ENCODE measurements around the gene CUEDC1. TPM values are rescaled to one million over a fixed set of nuclear protein-coding genes. Genes with fewer than 3 reads are reported as not detected.
A peak's percentile ranks its signal among the peaks of the same experiment; 100 is the strongest.

Gene CUEDC1
- total RNA-seq, 1 donor from 2014 or later = 3.2 TPM

DNA sequence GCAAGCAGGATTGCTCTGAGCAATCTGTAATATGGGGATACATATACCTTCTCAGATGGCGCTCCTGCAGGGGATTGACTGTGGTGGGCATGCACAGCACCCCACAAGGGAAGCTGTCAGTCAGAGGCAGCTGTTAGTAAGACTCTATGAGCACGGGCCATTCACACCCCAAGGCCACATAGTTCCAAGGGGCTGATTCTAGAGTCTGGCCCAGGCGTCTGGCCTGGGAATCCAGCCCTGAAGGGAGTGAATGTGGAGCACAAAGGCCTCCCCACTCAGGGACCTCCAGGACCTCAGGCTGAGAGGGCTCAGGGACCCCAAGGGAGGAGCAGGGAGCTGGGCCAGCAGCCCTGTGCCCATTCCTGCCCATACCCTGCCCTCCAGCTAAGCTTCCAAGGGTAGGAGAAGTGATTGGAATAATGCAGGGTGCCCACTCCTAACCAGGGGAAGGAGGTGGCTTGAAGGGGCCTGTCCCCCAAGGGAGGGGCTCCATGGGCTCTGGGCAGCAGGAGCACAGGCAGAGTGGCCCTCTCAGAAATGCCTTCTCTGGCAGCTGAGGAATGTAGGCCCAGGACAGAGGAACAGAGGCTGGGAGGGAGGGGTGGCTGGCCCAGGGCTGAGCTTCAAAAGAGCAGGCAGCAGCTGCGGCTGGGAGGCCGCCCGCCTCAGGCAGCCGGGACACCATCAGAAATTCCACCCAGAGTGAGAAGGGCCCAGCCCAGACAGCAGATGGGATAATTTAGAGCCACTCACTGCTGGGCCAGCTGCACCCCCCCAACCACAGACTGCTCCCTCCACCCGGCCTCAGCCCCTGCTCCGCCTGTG lies 56.5 kb downstream of the CUEDC1 start:
- no peak for DNase-seq (ENCODE audit: low read depth in 2 of 2)

DNA sequence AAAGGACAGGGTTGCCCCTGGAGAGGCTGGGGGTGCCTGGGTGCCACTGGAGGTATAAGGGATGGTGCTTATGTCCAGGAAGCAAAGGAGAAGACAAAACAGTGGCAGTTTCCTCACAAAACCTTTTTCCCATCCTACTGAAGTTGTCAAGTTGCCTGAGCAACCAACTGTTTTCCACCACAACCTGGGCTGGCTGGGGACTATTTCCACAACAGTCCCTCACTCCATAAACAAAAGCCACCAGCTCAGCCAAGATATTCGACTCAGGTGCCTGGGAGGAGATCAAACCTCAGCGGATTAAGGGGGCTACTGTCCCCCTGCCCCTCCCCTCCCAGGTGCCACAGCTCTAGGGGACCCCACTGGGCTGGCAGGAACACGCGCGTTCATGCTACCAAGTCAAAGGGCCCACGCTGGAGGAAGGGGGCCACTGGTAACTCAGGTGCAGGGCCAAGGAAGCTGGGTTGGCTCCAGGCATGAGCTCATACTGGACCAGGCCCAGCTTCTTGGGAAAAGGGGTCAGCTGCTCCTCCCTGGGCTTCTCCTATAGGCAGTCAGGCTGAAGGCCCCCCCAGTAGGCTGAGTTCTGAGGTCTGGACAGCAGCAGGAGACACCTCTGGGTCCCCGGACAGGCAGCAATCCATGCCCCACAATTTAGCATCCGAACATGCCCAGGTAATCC lies 59.7 kb downstream of the CUEDC1 start:
- peak; percentile 46 to 69 for DNase-seq (ENCODE audit: low read depth in 2 of 2)

DNA sequence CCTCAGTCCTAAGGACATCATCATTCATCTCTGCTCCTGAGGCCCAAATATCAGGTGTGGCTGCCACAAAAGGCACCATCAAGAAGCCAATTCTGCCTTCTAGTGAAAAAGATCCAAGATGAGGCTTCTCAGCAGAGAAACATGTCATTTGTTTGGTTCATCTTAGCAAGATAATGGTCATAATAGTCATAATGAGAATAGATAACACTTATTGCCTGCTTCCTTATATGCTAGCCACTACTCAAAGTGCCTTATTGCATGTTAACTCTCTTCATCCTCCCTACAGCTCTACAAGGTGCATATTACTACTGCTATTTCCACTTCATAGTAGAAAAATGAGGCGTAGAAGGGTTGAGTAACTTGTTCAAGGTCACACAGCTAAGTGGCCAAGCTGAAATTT lies 60.4 kb downstream of the CUEDC1 start:
- no peak for DNase-seq (ENCODE audit: low read depth in 2 of 2)

DNA sequence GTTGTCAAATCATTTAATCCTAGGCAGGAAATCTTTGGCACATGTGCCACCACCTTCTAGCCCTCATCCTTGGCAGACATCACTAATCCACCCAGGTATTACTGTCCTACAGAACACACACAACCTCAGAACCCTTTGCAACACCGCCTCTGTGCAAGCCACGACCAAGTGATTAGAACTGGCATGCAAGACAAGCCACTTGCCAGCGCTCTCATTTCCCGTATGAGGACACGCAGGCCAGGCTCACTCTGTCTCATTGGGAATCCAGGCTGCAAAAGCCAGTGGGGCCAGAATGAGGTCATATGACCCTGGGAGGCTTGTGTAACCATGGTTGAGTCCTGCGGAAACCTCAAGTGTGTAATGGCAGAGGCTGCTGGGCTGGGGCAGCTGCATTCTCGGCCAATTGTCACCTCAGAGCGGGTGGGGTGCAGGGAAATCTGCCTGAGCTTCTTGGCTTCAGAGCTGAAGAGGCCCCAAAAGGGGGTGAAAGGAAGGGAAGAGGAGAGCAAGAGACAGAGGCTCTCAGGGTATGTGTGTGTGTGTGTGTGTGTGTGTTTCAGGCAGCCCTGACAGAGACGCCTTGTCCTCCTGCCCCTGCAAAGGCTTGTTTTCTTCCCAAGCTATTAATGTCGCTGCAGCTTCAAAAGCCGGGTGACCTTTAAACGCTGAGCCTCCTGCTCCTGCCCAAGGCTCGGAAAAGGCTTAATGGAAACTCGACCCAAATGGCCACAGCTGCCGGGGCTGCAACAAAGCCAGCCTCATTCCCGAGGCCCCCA lies 62.2 kb downstream of the CUEDC1 start:
- peak; percentile 72 to 96 for DNase-seq (ENCODE audit: low read depth in 2 of 2)

DNA sequence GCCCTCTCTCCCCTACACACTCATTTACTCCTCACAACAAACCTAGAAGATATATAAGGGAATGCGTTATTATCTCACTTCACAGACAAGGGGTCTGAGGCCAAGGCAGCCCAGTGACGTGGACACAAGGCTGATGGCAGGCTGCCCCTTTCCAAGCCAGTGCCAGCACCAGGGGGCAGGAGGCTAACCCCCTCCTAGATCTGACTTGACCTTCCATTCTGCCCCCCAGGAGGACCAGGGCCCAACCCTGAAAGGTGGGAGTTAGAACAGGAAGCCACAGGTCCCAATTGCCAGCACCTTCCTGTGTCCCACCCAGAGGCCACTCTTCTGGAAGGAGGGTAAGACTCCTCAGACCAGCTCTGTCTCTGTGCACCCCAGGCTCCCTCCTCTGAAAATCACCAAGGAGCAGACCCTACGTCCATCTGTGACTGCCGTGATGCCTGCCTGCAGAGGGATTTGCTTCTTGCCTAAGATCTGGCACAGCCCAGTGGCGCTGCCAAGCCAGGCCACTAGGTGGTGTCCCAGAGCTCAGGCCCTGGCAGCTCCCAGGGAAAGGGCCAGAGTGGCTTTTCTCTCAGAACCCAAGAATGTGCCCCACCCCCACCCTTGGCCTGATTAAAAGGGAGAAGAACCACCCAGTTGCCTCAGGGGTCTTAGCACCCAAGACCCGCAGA lies 62.9 kb downstream of the CUEDC1 start:
- peak; percentile 81 to 87 for DNase-seq (ENCODE audit: low read depth in 2 of 2)

DNA sequence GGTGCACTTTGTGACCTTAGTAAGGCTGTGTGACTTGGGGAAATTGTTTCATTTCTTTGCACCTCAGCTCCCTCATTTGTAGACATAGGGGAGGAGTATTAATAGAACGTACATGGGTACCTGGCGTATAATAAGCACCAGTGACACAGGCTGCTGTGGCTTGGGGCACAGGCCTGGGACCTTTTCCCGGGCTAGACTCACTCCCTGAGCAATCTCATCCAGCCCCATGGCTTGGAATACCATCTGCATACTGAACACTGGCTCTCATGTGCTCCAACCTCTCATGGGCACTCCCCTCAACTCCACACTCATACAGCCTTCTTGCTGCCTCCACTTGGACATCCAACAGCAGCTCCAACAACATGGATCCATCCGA lies 64.4 kb downstream of the CUEDC1 start:
- DNase-seq (ENCODE audit: low read depth in 2 of 2) = no peak

DNA sequence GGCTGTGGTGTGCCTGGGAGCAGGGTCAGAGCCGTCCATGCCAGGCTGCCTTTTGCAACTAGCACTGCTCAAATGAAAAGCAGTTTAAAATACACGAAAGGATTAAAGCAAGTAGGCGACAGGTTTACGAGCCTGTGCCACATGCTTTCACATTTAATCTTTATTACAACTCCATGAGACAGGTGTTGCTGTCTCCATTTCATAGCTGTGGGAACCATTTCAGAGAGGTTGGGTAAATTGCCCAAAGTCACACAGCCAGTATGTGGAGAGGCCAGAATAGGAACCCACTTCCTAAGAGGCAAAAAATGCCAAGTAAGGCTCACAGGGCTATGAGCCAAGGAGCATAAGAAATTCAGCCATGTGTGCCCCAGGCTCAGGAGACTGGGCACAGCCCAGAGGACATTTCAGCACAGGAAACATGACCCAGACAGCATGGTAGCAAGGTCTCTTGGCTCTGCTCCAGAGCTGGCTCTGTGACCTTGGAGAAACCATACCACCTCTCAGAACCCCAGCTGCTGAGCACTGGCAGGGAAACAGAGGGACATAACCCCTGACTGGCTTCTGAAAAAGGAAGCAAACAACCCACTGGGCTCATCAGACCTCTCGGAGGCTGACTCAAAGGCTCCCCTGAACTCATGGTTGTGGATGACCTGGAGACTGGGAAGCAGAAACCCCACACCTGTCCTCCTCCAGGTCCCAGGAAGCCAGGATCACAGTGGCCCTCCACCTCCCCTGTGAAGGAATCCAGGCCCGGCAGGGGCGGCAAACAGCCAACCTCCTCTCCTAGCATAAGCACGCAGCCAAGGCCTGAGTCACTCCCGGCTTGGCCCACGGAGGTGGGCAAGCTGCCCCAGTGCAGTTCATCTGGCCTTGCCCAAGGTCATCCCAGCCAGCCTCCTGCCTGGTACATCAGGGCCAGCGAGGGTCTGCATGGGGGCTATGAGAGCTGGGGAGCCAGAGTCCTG lies 65.0 kb downstream of the CUEDC1 start:
- peak; percentile 33 to 71 for DNase-seq (ENCODE audit: low read depth in 2 of 2)

DNA sequence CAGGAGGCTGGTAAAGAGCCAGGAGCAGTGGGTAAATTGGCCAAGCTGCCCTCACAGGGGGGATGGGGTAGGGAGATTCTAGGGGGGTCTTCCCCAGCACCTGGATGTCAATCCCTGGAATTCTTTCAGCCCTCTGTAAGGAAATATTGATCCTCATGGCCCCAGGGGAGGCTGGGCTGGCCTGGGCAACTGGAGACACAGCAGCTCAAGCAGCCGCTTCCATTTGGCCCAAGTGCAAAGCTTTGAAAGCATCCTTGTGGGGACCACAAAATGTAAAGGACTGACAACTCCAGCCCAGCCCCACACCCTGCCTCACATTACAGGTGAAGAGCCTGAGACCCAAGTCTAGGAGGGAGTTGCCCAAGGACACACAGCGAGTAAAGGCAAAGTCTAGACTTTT lies 66.0 kb downstream of the CUEDC1 start:
- DNase-seq (ENCODE audit: low read depth in 2 of 2) = no peak

DNA sequence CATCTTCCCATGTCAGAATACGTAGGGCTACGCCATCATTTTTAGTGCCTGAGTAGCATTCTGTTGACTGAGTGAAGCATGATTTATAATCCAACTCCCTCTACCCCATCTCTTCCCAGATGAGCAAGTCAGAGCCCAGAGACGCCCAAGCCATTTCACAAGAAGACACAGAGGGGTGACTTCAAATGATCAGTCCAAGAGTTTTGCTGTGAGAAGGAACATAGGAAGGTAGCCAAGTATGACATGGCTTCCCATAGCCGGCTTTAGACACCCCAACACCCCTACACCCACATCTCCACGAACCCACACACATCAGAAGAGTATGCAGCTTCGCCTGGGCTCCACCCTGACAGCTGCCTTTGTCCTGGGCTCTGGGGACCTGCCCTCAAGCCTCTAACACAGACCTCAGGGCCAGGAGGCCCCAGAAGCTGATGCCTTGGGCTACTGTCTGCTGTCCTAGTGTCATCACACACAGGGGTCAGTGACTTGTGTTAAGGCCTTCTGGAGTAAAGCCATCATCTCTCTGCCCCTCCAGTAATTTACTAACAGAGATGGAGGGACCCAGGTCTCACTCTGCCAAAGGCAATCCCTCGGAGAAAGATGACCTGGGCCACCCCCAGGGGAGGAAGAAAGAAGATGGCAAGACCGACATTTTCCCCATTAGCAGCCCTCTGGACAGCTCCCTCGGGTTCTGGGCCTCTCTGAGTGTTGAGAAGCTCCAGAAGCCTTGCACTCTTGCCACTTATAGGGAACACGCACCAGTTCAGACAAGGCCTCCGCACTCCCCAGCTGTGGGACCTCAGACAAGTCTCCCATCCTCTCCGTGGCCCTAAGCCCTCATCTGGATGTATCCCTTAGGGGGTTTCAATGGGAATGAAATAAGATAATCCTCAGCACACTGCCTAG lies 66.6 kb downstream of the CUEDC1 start:
- no peak for DNase-seq (ENCODE audit: low read depth in 2 of 2)

DNA sequence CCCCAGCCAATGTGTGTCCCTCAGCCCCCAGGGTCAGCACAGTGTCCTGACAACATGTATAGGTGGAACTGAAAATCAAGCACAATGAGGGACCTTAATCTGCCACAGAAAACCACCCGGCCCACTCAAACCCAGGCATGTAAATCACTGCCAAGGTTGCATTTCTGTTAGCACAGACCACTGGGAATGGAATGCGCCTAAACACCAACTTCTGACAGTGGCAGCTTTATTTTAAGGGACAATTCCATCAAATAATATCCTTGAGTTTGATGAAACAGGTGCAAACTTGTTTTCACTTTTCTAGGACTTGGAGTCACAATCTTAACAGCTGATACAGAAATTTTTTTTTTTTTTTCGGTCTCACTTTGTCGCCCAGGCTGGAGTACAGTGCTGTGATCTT lies 68.1 kb downstream of the CUEDC1 start:
- no peak for DNase-seq (ENCODE audit: low read depth in 2 of 2)

DNA sequence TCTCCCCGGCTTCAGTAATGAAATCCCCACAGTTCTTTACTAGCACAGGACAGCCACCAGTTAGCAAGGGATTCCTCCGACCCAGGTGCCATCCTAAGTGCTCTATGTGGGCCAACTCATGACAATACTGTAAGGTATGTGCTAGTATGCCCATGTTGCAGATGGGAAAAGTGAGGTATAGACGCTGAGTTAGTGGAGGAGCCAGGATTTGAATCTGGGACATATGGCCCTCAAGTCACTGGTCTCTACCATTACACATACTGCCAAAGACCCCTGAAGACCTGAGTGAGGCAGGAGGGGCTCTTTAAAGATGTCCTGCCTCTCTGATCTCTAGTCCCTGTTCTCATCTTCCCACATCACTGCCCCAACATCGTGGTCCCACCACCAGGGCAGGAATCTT lies 69.2 kb downstream of the CUEDC1 start:
- DNase-seq (ENCODE audit: low read depth in 2 of 2) = no peak

DNA sequence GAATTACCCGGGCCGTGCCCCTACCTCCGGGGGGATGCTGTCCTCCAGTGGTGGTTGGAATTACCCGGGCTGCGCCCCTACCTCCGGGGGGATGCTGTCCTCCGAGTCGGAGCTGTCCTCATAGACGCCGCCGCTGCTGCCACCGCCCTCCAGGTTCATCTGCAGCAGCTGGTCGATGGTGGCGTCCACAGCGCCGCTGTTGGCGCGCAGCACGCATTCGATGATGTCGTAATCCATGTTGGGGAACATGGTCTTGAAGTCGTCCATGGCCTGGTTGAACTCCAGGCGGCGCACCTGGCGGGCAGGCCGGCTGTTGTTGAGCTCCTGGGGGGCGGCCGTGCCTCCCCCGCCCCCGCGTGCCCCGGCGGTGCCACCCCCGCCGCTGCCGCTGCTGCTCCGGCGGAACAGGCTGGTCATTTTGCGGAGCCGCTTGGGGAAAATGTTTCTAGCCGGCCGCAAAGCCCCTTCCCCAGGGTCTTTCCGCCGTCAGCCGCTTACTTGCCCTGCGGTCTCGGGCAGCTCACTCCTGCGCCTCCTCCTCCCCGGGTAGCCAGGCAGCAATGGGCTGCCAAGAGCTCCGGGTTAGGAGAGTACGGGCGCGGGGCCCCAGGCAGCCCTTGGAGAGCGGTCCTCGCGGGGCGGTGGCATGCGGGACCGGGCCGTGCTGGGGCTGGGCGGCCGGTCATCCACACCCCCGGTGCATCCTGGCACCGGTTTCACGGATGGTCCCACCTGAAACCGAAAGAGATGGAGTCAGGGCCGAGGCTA lies 69.9 kb downstream of the CUEDC1 start:
- no peak for DNase-seq (ENCODE audit: low read depth in 2 of 2)

DNA sequence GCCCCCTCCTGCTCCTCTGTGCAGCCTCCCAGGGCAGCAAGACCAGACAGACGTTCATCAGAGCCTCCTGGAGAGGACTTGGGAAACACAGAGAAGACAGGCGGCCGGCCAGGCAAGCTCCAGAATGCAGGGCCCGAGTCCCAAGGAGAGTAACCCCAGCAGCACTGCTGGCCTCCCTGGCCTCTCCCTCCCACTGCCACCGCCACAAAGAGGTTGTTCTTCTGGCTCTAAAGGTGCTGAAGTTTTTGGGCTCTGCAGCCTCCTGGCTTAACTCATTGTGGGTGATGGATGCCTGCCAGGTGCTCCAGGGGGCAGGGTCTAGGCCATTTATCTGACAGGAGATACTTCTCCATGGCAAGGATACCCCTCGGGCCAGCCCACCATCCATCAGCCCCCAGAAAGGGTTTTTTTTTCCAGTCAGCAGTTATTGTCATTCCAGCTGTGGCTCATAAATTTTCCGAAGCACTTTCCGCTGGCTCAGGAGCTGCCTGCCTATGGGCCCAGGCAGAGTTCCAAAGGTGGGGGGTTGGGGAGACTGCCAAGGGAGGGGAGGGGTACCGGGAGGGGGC lies 73.3 kb downstream of the CUEDC1 start:
- peak in 1 of 2 donors; percentile 57 for DNase-seq (ENCODE audit: low read depth in 2 of 2)

DNA sequence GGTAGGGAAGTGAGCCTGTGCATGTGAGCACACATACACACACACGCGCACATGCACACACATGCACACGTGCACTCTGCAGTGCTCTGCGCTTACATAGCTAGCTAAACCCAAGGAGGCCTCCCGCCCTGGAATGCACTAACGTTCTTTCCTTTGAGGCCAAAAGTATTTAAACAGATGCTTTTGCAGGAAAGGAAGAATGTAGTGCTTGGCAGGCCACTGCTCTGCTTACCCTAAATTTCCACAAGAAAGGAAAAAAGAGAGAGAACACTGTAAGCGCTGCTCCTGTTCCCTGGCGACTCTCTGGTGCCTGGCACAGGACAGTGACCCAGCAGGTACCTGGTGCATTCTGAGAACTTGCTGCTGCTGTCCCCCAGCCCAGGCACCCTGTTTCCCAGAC lies 74.1 kb downstream of the CUEDC1 start:
- DNase-seq (ENCODE audit: low read depth in 2 of 2) = no peak

DNA sequence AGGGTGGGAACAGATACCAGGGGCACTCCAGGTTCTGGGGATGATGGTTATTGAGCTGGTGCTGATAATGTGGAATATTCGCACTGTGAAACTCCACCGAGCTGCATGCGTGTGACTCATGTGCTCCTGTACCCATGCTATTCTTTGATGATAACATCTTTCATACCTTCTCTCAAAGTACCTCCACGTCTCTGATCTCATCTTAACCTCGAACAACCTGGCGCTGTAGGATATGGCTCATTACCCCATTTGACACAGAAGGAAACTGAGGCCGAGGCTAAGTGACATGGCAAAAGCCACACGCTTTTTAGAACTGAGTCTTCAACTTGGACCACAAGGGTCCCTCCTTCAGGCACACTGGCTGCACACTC lies 75.1 kb downstream of the CUEDC1 start:
- DNase-seq (ENCODE audit: low read depth in 2 of 2) = no peak

DNA sequence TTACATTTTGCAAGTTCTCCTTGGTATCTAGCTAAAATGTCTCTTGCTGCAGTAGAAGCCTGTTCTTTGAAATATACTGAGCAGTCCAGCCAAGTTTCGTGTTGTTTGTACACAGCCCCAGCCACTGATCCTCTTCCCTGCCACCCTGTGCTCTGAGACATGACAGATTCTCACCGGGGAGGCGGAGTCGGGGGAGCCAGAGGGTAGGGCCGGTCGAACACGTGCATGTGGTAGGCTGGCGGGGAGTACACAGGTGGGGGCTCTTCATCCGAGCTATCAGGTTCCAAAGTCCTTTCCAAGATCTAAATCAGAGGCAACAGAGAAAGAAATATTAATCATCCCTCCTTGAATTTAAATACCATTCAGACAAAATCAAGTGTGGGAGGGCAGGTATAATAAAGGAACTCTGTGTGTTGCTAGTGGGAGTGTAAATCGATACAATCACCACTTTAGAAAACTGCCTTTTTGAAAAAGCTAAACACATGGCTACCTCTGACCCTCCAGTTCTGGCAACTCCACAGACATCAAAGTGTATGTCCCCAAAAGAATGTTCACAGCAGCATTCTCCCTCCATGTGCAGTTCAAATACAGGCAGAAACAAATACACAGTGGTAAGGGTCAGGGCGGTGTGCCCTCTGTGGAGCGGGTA lies 75.7 kb downstream of the CUEDC1 start:
- DNase-seq (ENCODE audit: low read depth in 2 of 2) = no peak

DNA sequence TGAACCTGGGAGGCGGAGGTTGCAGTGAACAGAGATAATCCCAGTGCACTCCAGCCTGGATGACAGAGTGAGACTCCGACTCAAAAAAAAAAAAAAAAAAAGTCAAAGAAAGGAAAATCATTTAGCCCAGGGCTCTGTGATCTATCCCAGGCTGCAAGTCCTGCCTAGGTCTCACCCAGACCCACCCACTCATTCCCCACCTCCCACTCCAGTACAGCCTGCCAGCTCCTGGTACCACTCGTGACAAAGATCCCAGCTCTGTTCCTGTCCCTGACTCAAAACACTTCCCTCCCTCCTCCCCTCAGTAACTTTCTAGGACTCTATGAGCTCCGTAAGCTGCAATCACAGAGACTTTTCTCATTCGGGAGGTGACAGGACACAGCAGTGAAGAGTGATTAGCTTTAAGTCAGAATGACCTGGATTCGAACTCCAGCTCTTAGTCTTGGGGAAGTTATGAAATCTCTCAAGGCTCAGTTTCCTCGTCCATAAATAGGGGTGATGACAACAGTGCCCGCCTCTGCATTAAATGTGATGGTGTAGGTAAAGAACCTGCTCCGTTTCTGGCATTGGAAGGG lies 77.3 kb downstream of the CUEDC1 start:
- peak in 1 of 2 donors; percentile 40 for DNase-seq (ENCODE audit: low read depth in 2 of 2)

DNA sequence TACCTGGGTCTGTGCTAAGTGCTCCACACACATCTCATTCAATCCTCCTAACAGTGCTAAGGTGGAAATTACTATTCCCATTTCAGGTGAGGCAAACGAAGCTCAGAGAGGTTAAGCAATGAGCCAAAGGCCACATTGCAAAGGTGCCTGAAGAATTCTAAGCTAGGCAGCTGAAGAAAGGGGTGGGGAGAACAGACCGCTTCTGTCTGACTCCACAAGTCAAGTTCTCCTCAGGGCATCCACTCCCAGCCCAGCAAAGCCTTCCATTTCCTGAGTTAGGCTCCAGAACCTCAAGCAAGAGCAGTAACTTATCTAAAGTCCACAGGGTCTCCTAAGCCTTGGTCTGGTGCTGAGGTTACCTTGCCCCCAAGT lies 78.4 kb downstream of the CUEDC1 start:
- DNase-seq (ENCODE audit: low read depth in 2 of 2) = no peak

Measured in lung microvascular endothelial cell (primary cell).